Measurements from ENCODE around the gene DIAPH2.
"Not testable (repeated sequence)": the region's sequence is repeated elsewhere in the genome, so short reads cannot be mapped to it uniquely, and the experiment has no call there.

Gene DIAPH2

DNA sequence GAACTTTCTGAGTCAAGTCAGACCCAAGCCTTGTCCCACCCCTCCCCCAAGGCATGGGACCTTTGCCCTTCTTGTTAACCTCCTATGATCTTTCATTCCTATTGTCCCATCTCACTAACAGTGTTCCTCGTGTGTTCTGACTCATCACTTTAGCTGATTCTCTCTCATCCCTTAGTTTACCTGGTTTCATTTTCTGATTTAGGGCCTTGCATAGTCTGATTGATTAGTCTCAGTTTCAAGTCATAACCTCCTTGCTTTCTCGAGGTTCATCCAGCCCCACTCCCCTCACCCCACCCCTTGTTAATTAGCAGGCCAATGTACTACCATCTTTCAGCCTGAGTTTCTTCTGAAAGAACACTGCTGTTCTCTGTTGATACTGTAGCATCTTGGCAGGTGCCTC lies 716.5 kb downstream of the DIAPH2 start:
- no peak for DNase-seq

DNA sequence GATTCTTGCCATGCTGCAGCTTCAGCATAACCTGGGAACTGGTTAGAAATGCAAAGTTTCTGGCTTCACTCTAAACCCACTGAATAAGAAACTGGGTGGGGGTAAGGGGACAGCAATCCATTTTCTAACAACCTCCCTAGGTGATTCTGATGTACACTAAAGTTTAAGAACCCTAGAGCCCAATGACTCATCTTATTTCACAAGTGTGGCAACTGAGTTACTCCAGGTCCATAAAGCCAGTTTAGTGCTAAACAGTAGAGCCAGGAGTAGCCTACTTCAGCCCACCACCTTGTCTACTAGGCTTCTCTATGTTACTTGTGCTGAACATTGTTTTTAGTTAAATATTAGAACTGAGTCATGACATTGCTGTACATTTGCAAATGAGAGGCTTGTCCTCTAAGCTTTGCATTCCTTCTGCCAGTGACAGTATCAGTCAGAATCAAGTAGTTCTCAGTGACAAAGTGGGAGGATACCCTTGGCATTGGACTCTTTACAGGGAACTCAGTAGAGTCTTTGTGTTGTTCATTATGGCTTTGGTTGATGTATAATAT lies 717.0 kb downstream of the DIAPH2 start:
- DNase-seq, result no peak

DNA sequence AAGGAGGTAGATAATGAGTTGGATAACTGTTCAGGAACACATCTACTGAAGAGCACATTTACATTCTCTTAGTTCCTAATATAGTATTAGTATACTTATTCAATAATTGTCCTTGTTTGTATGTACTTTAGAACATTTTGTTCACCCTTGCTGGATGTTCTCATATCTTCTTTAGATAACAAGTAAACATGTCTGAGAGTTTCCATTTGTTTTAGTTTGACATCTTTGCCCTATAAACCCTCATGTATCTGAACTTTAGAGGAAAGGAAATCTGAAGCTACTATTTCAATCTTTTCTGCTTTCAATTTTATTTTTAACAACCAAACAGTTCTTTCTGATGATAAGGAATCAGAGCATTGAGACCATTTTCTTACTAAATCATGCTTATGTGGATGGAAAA lies 717.7 kb downstream of the DIAPH2 start:
- no peak for DNase-seq

DNA sequence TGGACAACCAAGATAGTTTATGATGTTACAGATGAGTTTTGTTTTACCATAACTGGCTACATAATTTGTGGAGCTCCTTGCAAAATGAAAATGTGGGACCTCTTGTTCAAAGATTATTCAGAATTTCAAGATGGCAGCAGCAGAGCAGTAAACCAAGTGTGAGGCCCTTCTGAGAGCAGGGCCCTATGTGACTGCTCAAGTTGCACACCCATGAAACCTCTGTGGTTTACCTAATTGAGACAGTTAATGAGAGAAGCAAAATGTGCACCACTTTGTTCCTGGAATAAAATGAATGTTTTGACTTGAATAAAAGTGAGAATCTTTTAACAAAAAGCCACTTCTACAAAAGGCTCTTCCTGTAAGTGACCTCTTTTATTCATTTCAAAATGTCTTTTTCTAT lies 718.3 kb downstream of the DIAPH2 start:
- no peak for DNase-seq

DNA sequence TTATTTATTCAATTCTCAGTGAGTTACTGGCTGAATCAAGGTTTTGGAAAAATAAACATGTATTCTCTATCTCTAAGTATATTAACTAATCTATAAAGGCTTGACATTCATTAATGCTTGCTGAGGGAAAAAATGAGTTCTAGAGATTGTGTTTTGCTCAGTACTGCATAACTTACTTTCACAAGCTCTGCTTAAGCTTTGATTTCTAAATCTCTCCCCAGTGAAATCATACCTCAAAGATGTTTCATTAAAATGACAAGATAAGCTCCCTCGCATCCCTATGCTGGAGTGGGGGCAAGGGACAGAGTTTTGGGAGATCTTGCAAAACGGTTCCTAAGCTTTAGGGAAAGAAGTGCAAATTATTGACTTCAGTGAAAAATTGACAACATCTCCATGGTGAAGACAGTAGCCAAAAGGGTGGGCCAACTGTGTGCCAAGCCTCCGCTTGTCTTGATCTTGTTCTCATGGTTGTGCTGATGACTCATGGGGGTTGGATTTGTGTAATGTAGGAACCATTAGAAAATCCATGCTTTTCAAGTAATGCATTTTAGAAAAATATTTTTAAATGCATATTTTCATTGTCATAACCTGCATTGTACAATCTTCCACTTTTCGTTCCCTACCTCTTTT lies 720.5 kb downstream of the DIAPH2 start:
- DNase-seq, result no peak

DNA sequence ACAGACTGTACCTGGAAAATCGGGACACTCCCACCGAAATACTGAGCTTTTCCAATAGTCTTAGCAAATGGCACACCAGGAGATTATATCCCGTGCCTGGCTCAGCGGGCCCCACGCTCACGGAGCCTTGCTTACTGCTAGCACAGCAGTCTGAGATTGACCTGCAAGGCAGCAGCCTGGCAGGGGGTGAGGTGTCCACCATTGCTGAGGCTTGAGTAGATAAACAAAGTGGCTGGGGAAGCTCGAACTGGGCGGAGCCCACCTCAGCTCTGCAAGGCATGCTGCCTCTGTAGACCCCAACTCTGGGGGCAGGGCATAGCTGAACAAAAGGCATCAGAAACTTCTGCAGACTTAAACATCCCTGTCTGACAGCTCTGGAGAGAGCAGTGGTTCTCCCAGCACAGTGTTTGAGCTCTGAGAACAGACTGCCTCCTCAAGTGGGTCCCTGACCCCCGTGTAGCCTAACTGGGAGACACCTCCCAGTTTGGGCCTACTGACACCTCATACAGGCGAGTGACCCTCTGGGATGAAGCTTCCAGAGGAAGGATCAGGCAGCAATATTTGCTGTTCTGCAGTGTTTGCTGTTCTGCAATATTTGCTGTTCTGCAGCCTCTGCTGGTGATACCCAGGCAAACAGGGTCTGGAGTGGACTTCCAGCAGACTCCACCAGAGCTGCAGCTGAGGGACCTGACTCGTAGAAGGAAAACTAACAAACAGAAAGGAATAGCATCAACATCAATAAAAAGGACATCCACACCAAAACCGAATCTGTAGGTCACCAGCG lies 725.2 kb downstream of the DIAPH2 start:
- DNase-seq, result not testable (repeated sequence)

DNA sequence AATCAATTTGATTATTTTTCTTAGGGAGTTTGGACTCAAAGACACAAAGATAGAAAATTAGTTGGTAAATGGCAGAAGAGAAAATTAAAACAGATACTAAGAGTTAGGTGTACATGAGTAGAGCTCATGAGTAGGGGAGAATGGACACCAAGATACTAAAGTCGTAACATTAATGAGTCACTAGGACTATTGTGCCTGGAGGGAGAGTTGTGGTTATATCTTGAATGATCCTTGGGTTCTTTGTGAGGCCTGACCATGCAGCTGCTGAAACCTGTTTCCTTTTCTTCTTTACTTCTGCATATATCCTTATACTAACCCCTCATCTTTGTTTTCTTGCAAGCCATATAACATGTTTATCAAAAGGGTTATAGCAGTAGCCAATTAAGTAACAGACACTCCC lies 731.8 kb downstream of the DIAPH2 start:
- no peak for DNase-seq

DNA sequence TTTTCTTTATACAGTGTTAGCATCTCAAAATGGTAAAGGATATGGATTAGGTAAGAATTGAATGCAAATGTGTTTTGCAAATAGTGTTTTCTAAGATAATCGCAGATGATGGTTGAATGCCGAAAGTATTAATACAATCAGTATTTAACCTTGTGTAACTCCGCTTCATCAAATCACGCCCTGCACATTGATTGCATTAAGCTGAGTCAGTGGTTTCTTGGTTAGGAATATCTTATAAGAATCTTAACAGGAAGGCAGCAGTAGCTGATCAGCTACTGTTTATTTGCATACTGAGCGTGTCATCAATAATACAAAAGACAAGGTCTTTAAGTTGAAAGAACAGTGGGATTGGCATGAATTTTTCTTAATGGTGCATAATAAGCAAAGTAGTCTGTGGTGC lies 744.5 kb downstream of the DIAPH2 start:
- no peak for DNase-seq

DNA sequence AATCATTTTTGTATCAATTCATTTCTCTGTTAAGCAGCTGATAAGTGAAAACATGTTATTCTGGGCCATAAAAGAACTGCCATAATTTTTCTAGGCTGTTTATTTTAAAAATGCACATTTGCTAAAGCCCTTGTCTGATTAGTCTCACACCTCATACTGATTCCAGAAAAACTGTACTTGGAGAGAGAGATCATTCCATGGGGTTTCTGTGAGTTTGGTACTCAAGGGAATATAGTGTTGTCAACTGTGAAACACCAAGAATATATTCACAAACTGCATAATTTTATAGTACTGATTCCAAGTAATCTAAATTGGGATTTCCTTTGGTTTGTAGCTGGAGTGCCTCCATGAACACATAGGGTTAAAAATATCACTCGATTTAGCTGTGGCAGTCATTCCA lies 746.6 kb downstream of the DIAPH2 start:
- DNase-seq, result no peak

DNA sequence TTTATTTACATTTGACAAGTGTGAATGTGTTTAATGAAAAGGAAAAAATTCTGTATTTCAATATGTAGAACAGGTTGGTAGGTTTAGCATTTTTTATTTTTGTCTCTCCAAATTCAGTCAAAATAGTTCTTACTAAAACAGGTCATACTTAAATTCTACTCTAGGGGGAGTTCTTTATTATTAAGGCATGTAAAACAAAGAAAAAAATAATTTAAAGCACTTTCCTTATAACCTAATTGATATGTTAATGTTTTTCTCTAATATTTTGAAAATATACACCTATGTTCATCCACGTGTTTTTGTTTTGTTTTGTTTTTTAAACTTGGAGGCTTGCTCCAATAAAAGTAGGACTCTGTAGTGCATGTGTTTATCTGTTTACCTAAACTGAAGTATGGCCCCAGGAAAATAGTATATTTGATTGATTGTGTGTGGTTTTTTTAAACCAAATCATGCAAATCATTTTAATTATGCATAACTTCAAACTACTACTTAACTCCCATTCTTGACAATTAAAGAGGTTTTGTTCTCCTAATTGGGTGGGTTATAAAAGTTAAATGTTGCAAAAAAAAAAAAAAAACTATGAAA lies 761.7 kb downstream of the DIAPH2 start:
- DNase-seq, result no peak

DNA sequence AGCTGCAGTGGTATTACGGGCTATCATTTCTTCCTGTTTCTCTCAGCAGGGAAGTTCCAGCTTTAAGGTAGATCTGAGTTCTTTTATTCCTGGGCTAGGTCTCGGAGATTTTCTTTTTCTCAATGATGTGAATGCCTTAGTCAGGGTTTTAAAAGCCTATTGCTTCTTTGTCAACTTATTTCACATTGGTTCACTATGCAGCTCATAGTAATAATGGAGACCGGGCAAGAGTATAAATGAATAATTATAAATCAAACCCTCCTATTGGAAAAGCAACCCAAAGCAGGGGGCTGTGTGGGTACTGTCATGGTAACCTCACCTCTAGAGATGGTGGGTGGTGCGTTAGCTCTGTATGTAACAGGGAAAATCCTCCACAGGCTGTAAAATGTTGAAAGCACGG lies 762.7 kb downstream of the DIAPH2 start:
- DNase-seq, result no peak

DNA sequence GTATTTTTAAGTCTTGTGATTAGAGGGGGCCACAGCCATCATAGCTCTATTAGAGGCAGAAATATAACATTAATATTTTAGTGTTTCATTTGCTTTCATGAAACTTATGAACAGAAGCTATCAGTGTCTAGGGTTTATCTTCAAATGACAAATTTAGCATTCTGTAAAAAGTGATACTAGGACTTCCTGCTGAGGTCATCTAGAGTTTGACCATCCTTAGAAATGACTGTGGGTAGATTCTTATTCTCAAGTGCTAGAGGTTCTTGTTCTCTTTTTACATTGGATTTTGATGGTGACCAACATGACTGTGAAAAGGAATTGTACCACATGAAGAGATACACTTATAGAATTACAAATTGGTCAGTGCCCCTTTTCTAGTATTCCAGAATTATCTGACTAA lies 767.6 kb downstream of the DIAPH2 start:
- no peak for DNase-seq

DNA sequence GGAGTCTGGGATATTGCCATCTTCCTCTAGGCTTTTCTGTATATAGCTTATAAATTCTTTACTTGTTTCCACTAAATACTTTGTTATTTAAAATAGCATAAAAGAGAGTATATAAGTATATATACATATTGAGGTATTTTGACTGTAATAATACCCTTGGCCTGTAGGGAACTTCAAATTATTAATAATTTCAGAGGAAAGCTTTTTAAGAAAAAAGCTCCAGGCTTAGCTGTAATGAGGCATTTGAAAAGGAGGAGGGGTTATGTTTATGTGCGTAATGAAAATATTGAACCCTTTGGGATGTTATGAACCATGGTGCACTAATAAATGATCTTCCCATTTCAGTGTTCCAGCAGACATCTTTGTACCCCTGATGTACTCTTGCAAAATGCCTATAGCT lies 777.1 kb downstream of the DIAPH2 start:
- no peak for DNase-seq

DNA sequence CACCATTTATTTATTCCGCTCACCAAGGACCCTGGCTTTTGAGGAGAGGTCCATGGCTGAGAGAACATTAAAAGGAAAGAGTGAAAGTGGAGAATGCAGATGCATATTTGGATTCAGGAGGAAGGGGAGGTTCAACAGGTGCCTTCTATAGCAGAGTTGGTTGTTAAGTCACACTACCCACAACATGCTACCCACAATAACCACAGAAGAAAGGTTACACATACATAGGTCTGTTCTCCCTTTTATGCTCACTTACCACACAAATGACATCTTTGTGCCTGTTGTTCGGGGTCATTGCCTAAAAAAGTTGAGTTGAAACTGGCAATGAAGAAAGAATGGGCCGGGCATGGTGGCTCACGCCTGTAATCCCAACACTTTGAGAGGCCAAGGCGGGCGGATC lies 786.4 kb downstream of the DIAPH2 start:
- no peak for DNase-seq

DNA sequence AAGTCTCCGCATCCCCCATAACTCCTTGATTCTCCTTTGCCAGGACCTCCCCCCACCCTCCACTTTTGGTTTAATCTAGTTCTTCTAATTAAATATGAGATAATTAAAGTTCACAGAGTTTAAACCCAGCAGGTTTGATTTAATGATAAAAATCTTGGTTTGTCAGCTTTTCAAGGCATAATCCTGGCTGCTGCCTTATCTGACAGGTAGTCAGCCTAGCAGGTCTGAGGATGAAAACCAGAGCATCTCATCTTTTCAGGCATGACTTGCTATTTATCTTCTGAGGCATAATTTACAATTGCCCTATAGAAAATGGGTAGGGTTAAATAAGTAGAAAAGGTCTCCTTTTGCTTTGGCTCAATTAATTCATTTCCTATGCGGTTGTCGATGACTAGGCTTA lies 790.3 kb downstream of the DIAPH2 start:
- DNase-seq, result no peak

DNA sequence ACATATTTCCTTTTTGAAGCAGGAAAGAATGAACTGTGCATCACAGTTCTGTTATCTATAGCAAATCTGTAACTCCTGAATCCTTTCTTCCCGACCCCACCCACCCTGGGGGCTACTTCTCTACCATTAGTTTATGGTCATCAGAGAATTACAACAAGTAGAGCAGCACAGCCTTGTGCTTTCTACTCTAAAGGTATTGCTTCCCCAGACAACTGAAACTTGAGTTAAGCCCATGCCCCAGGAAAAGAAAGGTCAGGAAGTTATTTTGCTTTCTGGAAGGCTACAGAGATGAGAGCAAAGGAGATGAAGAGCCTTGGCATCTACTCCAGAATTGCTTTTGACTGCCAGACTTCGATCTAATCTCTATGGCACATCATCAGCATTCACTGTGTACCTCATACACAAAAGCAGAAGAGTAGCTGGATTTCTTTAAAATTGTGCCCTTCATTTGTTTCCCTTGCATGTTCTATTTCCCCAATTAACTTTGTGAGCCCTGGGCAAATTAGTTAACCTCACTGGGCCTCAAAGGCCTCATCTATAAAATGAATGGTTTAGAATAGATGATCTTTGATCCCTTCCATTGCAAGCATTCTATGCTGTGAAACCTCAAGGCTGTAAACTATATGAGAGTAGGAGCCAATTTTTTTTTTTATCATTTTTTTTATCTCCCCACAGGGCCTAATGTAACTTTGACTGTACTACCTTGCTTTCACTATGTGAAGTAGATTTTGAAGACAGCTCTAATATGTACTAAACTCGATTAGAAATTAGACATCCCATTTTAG lies 794.7 kb downstream of the DIAPH2 start:
- no peak for DNase-seq

DNA sequence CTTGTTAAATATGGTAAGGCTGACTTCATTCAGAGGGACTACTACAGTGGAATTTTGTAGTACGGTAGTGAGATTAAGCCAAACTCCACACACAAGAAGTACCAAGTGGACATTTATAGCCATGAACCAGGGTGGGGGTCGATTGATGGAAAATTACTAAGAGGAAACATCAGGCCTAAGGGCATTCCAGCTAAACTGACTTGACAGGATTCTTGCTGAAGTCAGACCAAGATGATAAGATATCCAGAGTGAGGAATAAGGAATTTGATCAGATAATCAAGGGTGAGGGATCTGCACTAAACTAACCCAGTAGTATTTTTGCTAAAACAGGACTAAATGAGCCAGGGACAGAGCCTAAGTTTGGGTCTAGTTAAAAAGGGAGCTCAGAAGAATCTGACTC lies 796.6 kb downstream of the DIAPH2 start:
- no peak for DNase-seq

DNA sequence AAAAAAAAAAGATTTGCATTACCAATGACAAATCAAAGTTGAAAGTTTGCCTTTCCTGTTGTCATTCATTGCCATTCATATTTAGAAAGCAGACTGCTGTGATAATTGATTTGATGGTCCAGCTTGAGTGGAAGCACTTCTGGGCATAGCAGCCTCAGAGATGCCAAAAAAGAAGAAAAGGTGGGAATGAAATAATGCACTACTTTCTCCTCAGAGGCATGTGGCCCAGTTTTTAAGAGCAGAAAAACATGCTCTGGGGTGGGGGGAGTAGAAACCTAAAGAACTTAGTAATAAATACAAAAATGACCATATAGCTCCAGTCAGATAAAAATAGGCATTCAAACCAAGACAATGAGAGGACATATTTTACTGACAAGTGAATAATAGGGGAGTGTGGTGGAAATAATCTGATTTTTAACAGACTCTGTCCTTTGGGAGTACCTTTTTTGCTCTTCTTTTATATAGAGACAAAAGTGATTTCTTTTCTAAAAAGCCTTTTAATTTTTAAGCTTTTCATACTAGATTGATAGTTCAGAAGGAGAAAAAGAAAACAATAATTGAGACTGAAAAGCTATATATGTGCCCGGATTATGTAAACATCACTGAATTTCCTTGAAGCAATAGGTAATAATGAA lies 798.1 kb downstream of the DIAPH2 start:
- no peak for DNase-seq

DNA sequence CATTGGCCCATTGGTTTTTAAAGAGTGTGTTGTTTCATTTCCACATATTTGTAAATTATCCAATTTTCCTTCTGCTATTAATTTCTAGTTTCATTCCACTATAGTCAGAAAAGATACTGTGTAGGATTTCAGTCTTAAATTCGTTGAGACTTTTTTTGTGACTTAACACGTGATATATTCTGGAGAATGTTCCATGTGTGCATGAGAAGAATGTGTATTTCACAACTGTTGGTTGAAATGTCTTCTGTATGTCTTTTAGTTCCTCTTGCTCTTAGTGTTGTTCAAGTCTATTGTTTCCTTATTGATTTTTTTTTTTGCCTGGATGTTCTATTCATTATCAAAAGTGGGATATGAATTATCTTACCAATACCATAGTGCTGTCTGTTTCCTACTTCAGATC lies 806.0 kb downstream of the DIAPH2 start:
- DNase-seq, result no peak

DNA sequence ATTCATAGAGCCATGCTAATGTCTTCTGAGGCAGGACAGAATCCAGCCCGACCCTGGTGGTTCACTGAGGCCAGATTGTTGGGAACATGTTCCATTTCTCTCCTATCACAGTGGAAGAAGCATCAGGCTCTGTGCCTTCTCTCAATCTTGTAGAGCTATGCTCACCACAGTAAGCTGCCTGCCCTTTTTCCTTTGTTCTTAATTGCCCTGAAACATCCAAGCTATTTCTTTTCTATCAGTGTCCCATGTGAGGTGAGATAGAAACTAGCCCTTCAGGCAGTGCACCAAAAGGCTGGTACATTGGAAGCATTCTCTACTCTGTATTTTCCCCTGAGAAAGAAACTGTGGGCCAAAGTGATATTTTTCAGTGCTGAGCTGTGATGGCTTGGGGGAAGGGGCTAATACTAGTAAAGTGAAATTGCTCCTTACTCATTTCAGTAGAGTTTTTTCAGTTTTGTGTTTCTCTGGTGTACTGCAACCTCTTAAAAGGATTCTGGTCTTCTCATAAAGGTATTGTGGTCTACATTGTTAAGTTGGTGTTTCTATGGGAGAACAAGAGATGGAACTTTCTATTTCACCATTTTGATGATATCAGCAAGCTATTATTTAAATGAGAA lies 810.2 kb downstream of the DIAPH2 start:
- no peak for DNase-seq

DNA sequence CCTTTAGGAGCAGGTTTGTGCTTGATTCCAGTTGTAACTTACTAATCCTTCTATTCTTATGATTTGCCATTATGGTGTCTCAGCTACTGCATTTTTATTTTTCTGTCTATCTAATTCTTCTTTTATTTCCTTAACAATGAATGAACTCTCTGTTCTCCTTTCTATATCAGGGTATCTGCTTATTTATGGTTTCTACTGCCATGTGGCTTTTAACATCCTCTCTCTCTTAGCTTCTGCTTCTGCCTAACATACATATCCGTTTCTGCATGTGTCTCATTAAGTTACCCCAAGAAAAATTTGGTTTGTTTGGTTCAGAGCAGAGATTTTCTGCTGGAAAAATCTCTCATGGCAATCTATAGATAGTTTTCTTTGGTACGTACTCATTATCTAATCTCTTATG lies 813.5 kb downstream of the DIAPH2 start:
- no peak for DNase-seq

DNA sequence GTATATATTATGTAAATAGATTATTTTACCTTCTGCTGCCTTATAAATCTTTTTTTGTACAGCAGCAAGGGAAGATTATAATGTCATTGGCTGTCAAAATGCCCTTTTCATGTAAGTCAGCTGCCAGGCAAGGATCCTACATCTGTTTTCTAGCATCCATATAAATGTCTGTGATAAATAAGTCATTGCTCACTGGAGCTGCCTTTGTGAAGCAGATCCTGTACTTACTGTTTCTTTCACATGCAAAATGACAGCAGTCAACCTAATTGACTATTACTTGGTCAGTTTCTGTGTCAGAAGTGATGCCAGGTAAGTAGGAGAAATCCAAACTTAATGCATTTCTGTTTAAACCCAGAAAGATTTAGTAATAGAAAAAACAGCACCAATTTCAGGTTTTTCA lies 819.8 kb downstream of the DIAPH2 start:
- DNase-seq, result no peak

All from fibroblast of upper back skin (primary cell).